SK-N-DZ (cell line): ENCODE data around the gene BNIP5.

Experiments used
- DNase-seq: peaks from one replicate; pipeline ENCODE4 v3.0.0-alpha.2; 2015; ENCODE audit warnings: low spot score

The BNIP5 gene

DNA sequence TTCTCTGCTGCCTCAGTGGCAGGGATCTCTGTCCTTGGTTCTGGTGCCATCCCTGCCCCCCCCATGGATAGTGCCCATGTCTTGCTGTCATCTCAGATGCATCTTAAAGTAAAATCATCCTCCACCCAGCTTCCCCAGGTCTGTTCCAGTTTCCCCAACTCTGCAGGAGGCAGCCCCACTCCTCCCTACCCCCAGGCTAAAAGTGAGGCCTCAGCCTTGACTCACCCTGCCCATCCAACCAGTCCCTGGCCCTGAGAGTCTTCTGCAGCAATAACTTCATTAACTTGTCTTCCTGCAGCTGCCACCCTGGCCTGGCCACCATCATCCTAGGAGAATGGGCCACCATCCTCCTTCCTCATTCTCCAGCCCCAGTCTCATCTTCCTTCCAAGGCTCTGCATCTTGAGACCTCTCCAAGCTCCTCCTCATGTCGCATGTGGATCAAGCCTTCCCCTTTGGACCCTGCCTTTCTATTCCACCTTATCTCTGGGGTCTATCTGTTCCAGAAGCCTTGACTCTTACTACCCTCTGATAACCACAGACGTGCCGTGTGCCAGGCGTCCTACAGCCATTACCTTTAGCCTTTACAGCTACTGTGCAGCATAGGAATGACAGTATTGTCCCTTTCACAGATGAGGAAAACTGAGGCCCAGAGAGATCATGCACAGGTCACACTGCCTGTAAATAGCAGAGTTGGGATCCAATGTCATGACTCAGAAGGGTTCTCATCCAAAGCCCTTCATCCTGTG, 68.8 kb downstream of the BNIP5 start:
- no peak for DNase-seq

GRCh38 chr6:36266913-36267644, 69.6 kb downstream of the BNIP5 start:
- DNase-seq = no peak
